Measurements from ENCODE around the gene FBXO42. TPM values are rescaled to one million over a fixed set of nuclear protein-coding genes. Genes with fewer than 3 reads are reported as not detected.
A peak's percentile ranks its signal among the peaks of the same experiment; 100 is the strongest.

The FBXO42 gene
- total and polyA plus RNA-seq, 2 of the 8 experiments (the other 6 are each of a cell fraction or from before 2014, with no cell fraction given): 15.1 to 17.0 TPM

DNA sequence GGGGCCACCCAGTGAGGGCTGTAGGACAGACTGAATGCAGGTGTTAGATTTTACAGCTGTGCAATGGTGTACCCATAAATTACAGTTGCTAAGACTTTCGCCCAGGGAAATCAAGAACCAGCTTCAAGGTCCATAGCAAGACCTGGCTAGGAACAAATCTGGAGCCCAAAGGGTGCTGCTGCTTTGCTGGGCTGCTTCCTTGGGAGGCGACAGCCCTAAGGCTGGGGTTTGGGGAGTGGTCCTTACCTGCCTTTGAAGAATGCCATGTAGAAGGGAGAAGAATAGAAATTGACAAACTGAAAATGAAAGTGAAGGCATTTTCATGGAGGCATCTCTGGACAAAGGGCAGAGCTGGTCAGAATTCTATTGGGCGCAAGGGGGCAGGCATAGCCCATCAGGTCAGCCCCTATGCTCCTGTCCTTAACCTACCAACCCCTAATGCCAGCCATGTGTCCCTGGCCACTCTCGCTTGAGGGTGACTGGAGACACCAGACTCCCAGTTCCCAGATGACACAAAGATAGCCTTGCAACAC is 132.2 kb downstream of the FBXO42 start:
- Histone ChIP-seq H2AFZ (ENCODE audit: low read length) (no peak overlapping the region), H2BK12ac (ENCODE audit: low read depth, low read length) (no peak overlapping the region), H3K4ac (replicated peaks; ENCODE audit: insufficient read length, low read depth, low read length) (no peak overlapping the region), H4K8ac (ENCODE audit: extremely low read depth, insufficient read depth, low read length) (no peak overlapping the region), H3K23ac (ENCODE audit: insufficient read length) (no peak overlapping the region), H3K9ac (replicated peaks in 1 of 4; ENCODE audit: extremely low read depth in 1 of 4, low read depth in 3 of 4, low read length in 3 of 4) (no peak overlapping the region), H3K23me2 (ENCODE audit: low read depth, low read length) (peaks cover 21% of the 10 kb centered on the region), H3K27ac (ENCODE audit: low read depth, low read length) (no peak overlapping the region), H3K9me3 (ENCODE audit: insufficient read depth in 2 of 2, low read depth in 1 of 2, low read length in 1 of 2) (no peaks in the 10 kb centered on the region), H3K36me3 (ENCODE audit: control insufficient read depth in 2 of 4, insufficient read depth in 4 of 4, low read length in 3 of 4) (no peaks in the 10 kb centered on the region), H2AK5ac (ENCODE audit: low read depth, low read length) (no peak overlapping the region), H4K5ac (ENCODE audit: insufficient read length, low read depth, low read length) (no peak overlapping the region), H2BK15ac (ENCODE audit: low read length) (no peak overlapping the region), H3K18ac (ENCODE audit: extremely low read depth, low read length) (no peak overlapping the region), H4K91ac (replicated peaks; ENCODE audit: insufficient read length, low read length) (no peak overlapping the region), H2BK5ac (ENCODE audit: low read depth, low read length) (no peak overlapping the region), H3K4me2 (ENCODE audit: insufficient read depth in 1 of 2, low read depth in 2 of 2, low read length in 2 of 2) (no peak overlapping the region), H3K4me3 (ENCODE audit: extremely low read depth in 1 of 4, insufficient read depth in 2 of 4, low read depth in 3 of 4, low read length in 4 of 4) (no peak overlapping the region), H2BK120ac (replicated peaks; ENCODE audit: low read depth, low read length) (no peak overlapping the region), H3K4me1 (replicated peaks in 1 of 4; ENCODE audit: control insufficient read depth in 3 of 4, insufficient read depth in 4 of 4, low read length in 3 of 4) (peaks cover 0 to 15% (median 12%) of the 10 kb centered on the region in 4 experiments; a peak in 6 of 7 replicates), H3K56ac (replicated peaks; ENCODE audit: insufficient read length, low read depth, low read length) (no peak overlapping the region), H2BK20ac (ENCODE audit: low read length) (no peak overlapping the region), H3K79me1 (ENCODE audit: low read depth, low read length) (no peaks in the 10 kb centered on the region), H4K20me1 (replicated peaks in 1 of 2; ENCODE audit: control insufficient read depth in 1 of 2, insufficient read depth in 2 of 2, low read length in 2 of 2) (peaks cover 0 to 6% of the 10 kb centered on the region in 2 experiments), H3K14ac (ENCODE audit: insufficient read length) (no peak overlapping the region), H3K79me2 (ENCODE audit: control insufficient read depth in 1 of 2, insufficient read depth in 2 of 2, low read length in 2 of 2) (no peaks in the 10 kb centered on the region), H3K27me3 (replicated peaks in 1 of 4; ENCODE audit: control insufficient read depth in 3 of 4, extremely low read depth in 1 of 4, insufficient read depth in 3 of 4, low read length in 3 of 4) (peaks cover 0 to 22% (median 10%) of the 10 kb centered on the region in 4 experiments; a peak in 6 of 7 replicates)
- DNase-seq (ENCODE audit: low read depth in 1 of 2, low spot score in 2 of 2) (no peak), FAIRE-seq (no peak)
- TF ChIP-seq RAD21 (IDR thresholded peaks at IDR 0.05 in 1 of 2, conservative IDR thresholded peaks at IDR 0.05 in 1 of 2; ENCODE audit: low read depth in 2 of 2, low read length in 2 of 2) (peak; percentile 20 to 26; a peak in 2 of 4 replicates), SAP30 (IDR thresholded peaks at IDR 0.05; ENCODE audit: insufficient read depth, insufficient replicate concordance, low read length) (no peak), PHF8 (conservative IDR thresholded peaks at IDR 0.05; ENCODE audit: low read depth, low read length) (no peak), YY1 (IDR thresholded peaks at IDR 0.05; ENCODE audit: low read depth, low read length) (no peak), CHD1 (IDR thresholded peaks at IDR 0.05; ENCODE audit: low read depth, low read length) (no peak)
- TF ChIP-seq, protein P1, sequence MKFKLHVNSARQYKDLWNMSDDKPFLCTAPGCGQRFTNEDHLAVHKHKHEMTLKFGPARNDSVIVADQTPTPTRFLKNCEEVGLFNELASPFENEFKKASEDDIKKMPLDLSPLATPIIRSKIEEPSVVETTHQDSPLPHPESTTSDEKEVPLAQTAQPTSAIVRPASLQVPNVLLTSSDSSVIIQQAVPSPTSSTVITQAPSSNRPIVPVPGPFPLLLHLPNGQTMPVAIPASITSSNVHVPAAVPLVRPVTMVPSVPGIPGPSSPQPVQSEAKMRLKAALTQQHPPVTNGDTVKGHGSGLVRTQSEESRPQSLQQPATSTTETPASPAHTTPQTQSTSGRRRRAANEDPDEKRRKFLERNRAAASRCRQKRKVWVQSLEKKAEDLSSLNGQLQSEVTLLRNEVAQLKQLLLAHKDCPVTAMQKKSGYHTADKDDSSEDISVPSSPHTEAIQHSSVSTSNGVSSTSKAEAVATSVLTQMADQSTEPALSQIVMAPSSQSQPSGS (IDR thresholded peaks at IDR 0.05; ENCODE audit: low read length): no peak
- ChIA-PET POLR2A (ENCODE audit: partially characterized antibody) (interaction anchor here (1.1 kb wide), 1 partner anchor 21 kb away, joined by 3 read pairs; no protein-coding TSS in a partner anchor), CTCF (ENCODE audit: partially characterized antibody) (interaction anchor here (1.5 to 3.8 kb wide), 2 partner anchors 15 to 24 kb away, joined by 3 to 21 read pairs; no protein-coding TSS in a partner anchor)
- 85% methylated on average over 4 of the region's 4 CpGs; no CpG with 5 or more reads in 1 of the 2 experiments for WGBS, 2 experiments (ENCODE audit: extremely low coverage in 1 of 2, insufficient coverage in 1 of 2, insufficient read length in 1 of 2, insufficient replicate concordance in 2 of 2, low coverage in 1 of 2, low lambda C conversion rate in 2 of 2, missing lambda C conversion rate in 1 of 2)
